ENCODE results near the gene CCDC71.

- TF ChIP-seq, protein P1, sequence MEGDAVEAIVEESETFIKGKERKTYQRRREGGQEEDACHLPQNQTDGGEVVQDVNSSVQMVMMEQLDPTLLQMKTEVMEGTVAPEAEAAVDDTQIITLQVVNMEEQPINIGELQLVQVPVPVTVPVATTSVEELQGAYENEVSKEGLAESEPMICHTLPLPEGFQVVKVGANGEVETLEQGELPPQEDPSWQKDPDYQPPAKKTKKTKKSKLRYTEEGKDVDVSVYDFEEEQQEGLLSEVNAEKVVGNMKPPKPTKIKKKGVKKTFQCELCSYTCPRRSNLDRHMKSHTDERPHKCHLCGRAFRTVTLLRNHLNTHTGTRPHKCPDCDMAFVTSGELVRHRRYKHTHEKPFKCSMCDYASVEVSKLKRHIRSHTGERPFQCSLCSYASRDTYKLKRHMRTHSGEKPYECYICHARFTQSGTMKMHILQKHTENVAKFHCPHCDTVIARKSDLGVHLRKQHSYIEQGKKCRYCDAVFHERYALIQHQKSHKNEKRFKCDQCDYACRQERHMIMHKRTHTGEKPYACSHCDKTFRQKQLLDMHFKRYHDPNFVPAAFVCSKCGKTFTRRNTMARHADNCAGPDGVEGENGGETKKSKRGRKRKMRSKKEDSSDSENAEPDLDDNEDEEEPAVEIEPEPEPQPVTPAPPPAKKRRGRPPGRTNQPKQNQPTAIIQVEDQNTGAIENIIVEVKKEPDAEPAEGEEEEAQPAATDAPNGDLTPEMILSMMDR (IDR thresholded peaks at IDR 0.05) = no peak
- no peak for TF ChIP-seq ZFX (IDR thresholded peaks at IDR 0.05; ENCODE audit: borderline replicate concordance)
Measured at GRCh38 chr3:49198161-49198560, 32.0 kb upstream of the CCDC71 start.

Measured in 22Rv1 (cell line).